ENCODE results near the gene PDE7B. TPM values are rescaled to one million over a fixed set of nuclear protein-coding genes. Genes with fewer than 3 reads are reported as not detected.

PDE7B gene
- 0.01 to 0.03 TPM (median 0.03 TPM) in 3 replicates for polyA plus RNA-seq
- not detected for polyA plus RNA-seq (2011; ENCODE audit: low read depth)
- polyA plus RNA-seq (2011; cell fraction: cytosol; rRNA removed): 0.01 TPM in 1 of 2 replicates, not detected in the other
- 0.03 TPM in 1 of 2 replicates, not detected in the other for polyA plus RNA-seq (2011; cell fraction: nucleus; rRNA removed)
- 0.03 TPM in 1 of 2 replicates, not detected in the other for polyA plus RNA-seq (2012; ENCODE audit: low replicate concordance)
- not detected in 3 replicates for polyA minus RNA-seq
- not detected for polyA minus RNA-seq (2011; cell fraction: cytosol; rRNA and poly(A)+ RNA removed)
- polyA minus RNA-seq (2011; cell fraction: nucleus; rRNA and poly(A)+ RNA removed): not detected in 2 replicates

- Histone ChIP-seq H3K9me3 (ENCODE audit: control insufficient read depth, low read depth, low read length) (no peaks in the 10 kb centered on the region), H3K79me2 (ENCODE audit: control insufficient read depth, insufficient read depth, low read length) (no peaks in the 10 kb centered on the region), H3K27ac (ENCODE audit: control insufficient read depth, insufficient read depth, low read length) (no peak within 1 kb of the TSS), H3K4me3 (ENCODE audit: control insufficient read depth in 2 of 3, extremely low read depth in 1 of 3, insufficient read depth in 2 of 3, low read depth in 1 of 3, low read length in 3 of 3) (peak within 1 kb of the TSS in 2 of 3 experiments; percentile 14 to 31), H3K36me3 (ENCODE audit: control insufficient read depth in 2 of 2, extremely low read depth in 1 of 2, insufficient read depth in 2 of 2, low read length in 2 of 2) (no peaks in the 10 kb centered on the region), H2AFZ (ENCODE audit: control insufficient read depth, low read length) (peak within 1 kb of the TSS; percentile 70), H3K4me2 (ENCODE audit: control insufficient read depth, extremely low read depth, insufficient read depth, low read depth, low read length) (peak within 1 kb of the TSS; percentile 66), H3K4me1 (ENCODE audit: control insufficient read depth, extremely low read depth, insufficient read depth, low read length) (peaks cover 12% of the 10 kb centered on the region), H3K27me3 (ENCODE audit: control insufficient read depth, extremely low read depth, insufficient read depth, low read length) (no peaks in the 10 kb centered on the region), H3K9ac (ENCODE audit: control insufficient read depth, extremely low read depth, insufficient read depth, low read length) (no peak within 1 kb of the TSS), H4K20me1 (ENCODE audit: control insufficient read depth, extremely low read depth, insufficient read depth, low read length) (no peaks in the 10 kb centered on the region), H3K9me1 (ENCODE audit: control insufficient read depth, extremely low read depth, insufficient read depth, low read length) (no peaks in the 10 kb centered on the region)
- DNase-seq (ENCODE audit: low read depth, low spot score): peak; percentile 15
- no peak for TF ChIP-seq EZH2 (IDR thresholded peaks at IDR 0.05; ENCODE audit: low read length)
- no peak for TF ChIP-seq CTCF (optimal IDR thresholded peaks at IDR 0.05 in 1 of 3, IDR thresholded peaks at IDR 0.05 in 1 of 3, conservative IDR thresholded peaks at IDR 0.05 in 1 of 3; ENCODE audit: extremely low read depth in 1 of 3, insufficient read depth in 2 of 3, low read length in 3 of 3)
- dilution Hi-C loops (cut with MboI; ENCODE audit: extremely low pct_ligation_motif_present, low sequenced_read_pairs): no loop called here
- peak; percentile 81 for FAIRE-seq
These were observed at the start of gene PDE7B for GRCh38 chr6:135851442-135852271. PDE7B (plus strand) TSS chr6:135851701.

GRCh38 chr6:135801755-135802465, 49.6 kb upstream of the PDE7B start:
- no peak for TF ChIP-seq CTCF (optimal IDR thresholded peaks at IDR 0.05 in 1 of 3, IDR thresholded peaks at IDR 0.05 in 1 of 3, conservative IDR thresholded peaks at IDR 0.05 in 1 of 3; ENCODE audit: extremely low read depth in 1 of 3, insufficient read depth in 2 of 3, low read length in 3 of 3)
- no peak for TF ChIP-seq EZH2 (IDR thresholded peaks at IDR 0.05; ENCODE audit: low read length)
- Histone ChIP-seq H3K9me3 (ENCODE audit: control insufficient read depth, low read depth, low read length) (no peaks in the 10 kb centered on the region), H3K9ac (ENCODE audit: control insufficient read depth, extremely low read depth, insufficient read depth, low read length) (no peak overlapping the region), H3K27ac (ENCODE audit: control insufficient read depth, insufficient read depth, low read length) (no peak overlapping the region), H4K20me1 (ENCODE audit: control insufficient read depth, extremely low read depth, insufficient read depth, low read length) (no peaks in the 10 kb centered on the region), H3K4me3 (ENCODE audit: control insufficient read depth in 2 of 3, extremely low read depth in 1 of 3, insufficient read depth in 2 of 3, low read depth in 1 of 3, low read length in 3 of 3) (no peak overlapping the region), H3K79me2 (ENCODE audit: control insufficient read depth, insufficient read depth, low read length) (no peaks in the 10 kb centered on the region), H3K27me3 (ENCODE audit: control insufficient read depth, extremely low read depth, insufficient read depth, low read length) (no peaks in the 10 kb centered on the region), H2AFZ (ENCODE audit: control insufficient read depth, low read length) (no peak overlapping the region), H3K4me2 (ENCODE audit: control insufficient read depth, extremely low read depth, insufficient read depth, low read depth, low read length) (no peak overlapping the region), H3K4me1 (ENCODE audit: control insufficient read depth, extremely low read depth, insufficient read depth, low read length) (no peaks in the 10 kb centered on the region), H3K9me1 (ENCODE audit: control insufficient read depth, extremely low read depth, insufficient read depth, low read length) (no peaks in the 10 kb centered on the region), H3K36me3 (ENCODE audit: control insufficient read depth in 2 of 2, extremely low read depth in 1 of 2, insufficient read depth in 2 of 2, low read length in 2 of 2) (no peaks in the 10 kb centered on the region)
- no peak for DNase-seq (ENCODE audit: low read depth, low spot score)
- FAIRE-seq: no peak
- dilution Hi-C loops (cut with MboI; ENCODE audit: extremely low pct_ligation_motif_present, low sequenced_read_pairs): no loop called here
